H9 (cell line): ENCODE results near the gene PARP16. TPM values are rescaled to one million over a fixed set of nuclear protein-coding genes. Genes with fewer than 3 reads are reported as not detected.

Experiments used
- DNase-seq: peaks from one replicate; pipeline ENCODE4 v3.0.0-alpha.2; 2017
- H2AFZ ChIP-seq: one replicate; pipeline ENCODE4 v1.6.1; 2013; ENCODE audit warnings: mild to moderate bottlenecking, low read length, control low read depth, moderate library complexity
- H2AK5ac ChIP-seq: 2 replicates; pipeline ENCODE4 v1.6.1; 2013; ENCODE audit warnings: low read length, control low read depth, mixed read lengths; ENCODE audit not compliant: insufficient read length
- H2BK120ac ChIP-seq: one replicate; pipeline ENCODE4 v1.6.1; 2013; ENCODE audit warnings: low read depth, mild to moderate bottlenecking, low read length, control low read depth, inconsistent platforms; ENCODE audit not compliant: poor library complexity, severe bottlenecking
- H2BK12ac ChIP-seq: 2 replicates; pipeline ENCODE4 v1.6.1; 2013; ENCODE audit warnings: low read length, control low read depth, mixed read lengths, low read depth; ENCODE audit not compliant: insufficient read length
- H2BK15ac ChIP-seq: 2 replicates; pipeline ENCODE4 v1.6.1; 2013; ENCODE audit warnings: low read depth, low read length, control low read depth
- H2BK20ac ChIP-seq: one replicate; pipeline ENCODE4 v1.6.1; 2013; ENCODE audit warnings: low read depth, mild to moderate bottlenecking, low read length, control low read depth, inconsistent platforms; ENCODE audit not compliant: poor library complexity, severe bottlenecking
- H2BK5ac ChIP-seq: 2 replicates; pipeline ENCODE4 v1.6.1; 2013; ENCODE audit warnings: low read length, control low read depth, mixed read lengths; ENCODE audit not compliant: insufficient read length
- H3K14ac ChIP-seq: 2 replicates; pipeline ENCODE4 v1.6.1; 2013; ENCODE audit warnings: low read length, control low read depth; ENCODE audit not compliant: insufficient read depth
- H3K18ac ChIP-seq: 2 replicates; pipeline ENCODE4 v1.6.1; 2013; ENCODE audit warnings: low read depth, mild to moderate bottlenecking, mixed read lengths, low read length, control low read depth; ENCODE audit not compliant: insufficient read length
- H3K23ac ChIP-seq: 2 replicates; pipeline ENCODE4 v1.6.1; 2013; ENCODE audit warnings: low read length, control low read depth, mixed read lengths, low read depth; ENCODE audit not compliant: insufficient read length
- H3K23me2 ChIP-seq: 2 replicates; pipeline ENCODE4 v1.6.1; 2013; ENCODE audit warnings: low read depth, mild to moderate bottlenecking, mixed read lengths, low read length, control low read depth; ENCODE audit not compliant: insufficient read length, poor library complexity, severe bottlenecking
- H3K27ac ChIP-seq: 2 replicates; pipeline ENCODE4 v1.5.1; 2013; ENCODE audit warnings: low read length, control low read depth, mixed read lengths, low read depth; ENCODE audit not compliant: insufficient read length
- H3K27me3 ChIP-seq: 2 replicates; pipeline ENCODE4 v1.6.1; 2013; ENCODE audit warnings: low read length, control low read depth, inconsistent platforms; ENCODE audit not compliant: insufficient read depth
- H3K4ac ChIP-seq: 2 replicates; pipeline ENCODE4 v1.6.1; 2013; ENCODE audit warnings: low read depth, mild to moderate bottlenecking, control low read depth, inconsistent platforms, low read length, moderate library complexity
- H3K4me1 ChIP-seq: 2 replicates; pipeline ENCODE4 v1.6.1; 2013; ENCODE audit warnings: low read length, control low read depth, inconsistent platforms; ENCODE audit not compliant: insufficient read depth
- H3K4me2 ChIP-seq: 2 replicates; pipeline ENCODE4 v1.6.1; 2013; ENCODE audit warnings: low read length, control low read depth, mixed read lengths; ENCODE audit not compliant: insufficient read length, insufficient read depth
- H3K56ac ChIP-seq: 2 replicates; pipeline ENCODE4 v1.6.1; 2013; ENCODE audit warnings: low read depth, mild to moderate bottlenecking, mixed read lengths, low read length, control low read depth; ENCODE audit not compliant: insufficient read length
- H3K79me1 ChIP-seq: 2 replicates; pipeline ENCODE4 v1.6.1; 2013; ENCODE audit warnings: low read depth, mild to moderate bottlenecking, moderate library complexity, low read length, control low read depth, inconsistent platforms; ENCODE audit not compliant: insufficient read depth, poor library complexity, severe bottlenecking
- H3K79me2 ChIP-seq: 2 replicates; pipeline ENCODE4 v1.6.1; 2013; ENCODE audit warnings: low read length, control low read depth, inconsistent platforms; ENCODE audit not compliant: insufficient read depth
- H3K9ac ChIP-seq: 2 replicates; pipeline ENCODE4 v1.6.1; 2013; ENCODE audit warnings: low read length, control low read depth, mixed read lengths; ENCODE audit not compliant: insufficient read length; ENCODE audit errors: extremely low read depth
- H3K9me3 ChIP-seq: one replicate; pipeline ENCODE4 v1.6.1; 2013; ENCODE audit warnings: low read depth, low read length, inconsistent platforms; ENCODE audit not compliant: control insufficient read depth
- H3T11ph ChIP-seq: one replicate; pipeline ENCODE4 v1.6.1; 2013; ENCODE audit warnings: mild to moderate bottlenecking, low read length, control low read depth, inconsistent platforms
- H4K20me1 ChIP-seq: one replicate; pipeline ENCODE4 v1.6.1; 2013; ENCODE audit not compliant: control insufficient read depth, insufficient read length, insufficient read depth
- H4K5ac ChIP-seq: 2 replicates; pipeline ENCODE4 v1.6.1; 2013; ENCODE audit warnings: low read depth, mild to moderate bottlenecking, mixed read lengths, low read length, control low read depth; ENCODE audit not compliant: insufficient read length
- H4K8ac ChIP-seq: replicated peaks from 2 replicates; pipeline ENCODE4 v1.6.1; 2013; ENCODE audit warnings: low read length, control low read depth, mixed read lengths, low read depth; ENCODE audit not compliant: insufficient read length
- H4K91ac ChIP-seq: 2 replicates; pipeline ENCODE4 v1.6.1; 2013; ENCODE audit warnings: low read depth, mild to moderate bottlenecking, moderate library complexity, mixed read lengths, low read length, control low read depth; ENCODE audit not compliant: insufficient read length
- H3K27ac Mint-ChIP-seq, 3 experiments: 2 replicates in 2 of 3; 3 replicates in 1 of 3; pipeline ENCODE4 v1.8.0; 2020 to 2021; ENCODE audit warnings: mixed read lengths in 3 of 3, mild to moderate bottlenecking in 1 of 3, moderate library complexity in 1 of 3
- H3K27me3 Mint-ChIP-seq: 2 replicates; pipeline ENCODE4 v1.8.0; 2021; ENCODE audit warnings: low read depth, mild to moderate bottlenecking, moderate library complexity, mixed read lengths
- H3K36me3 Mint-ChIP-seq, 3 experiments: 2 replicates in 2 of 3; 3 replicates in 1 of 3; pipeline ENCODE4 v1.8.0; 2020 to 2021; ENCODE audit warnings: low read depth in 3 of 3, mixed read lengths in 3 of 3; ENCODE audit not compliant: insufficient read depth in 1 of 3
- H3K4me1 Mint-ChIP-seq, 2 experiments: 2 replicates each; pipeline ENCODE4 v1.8.0; 2020; ENCODE audit warnings: mixed read lengths in 2 of 2
- H3K4me3 Mint-ChIP-seq, 2 experiments: 2 replicates in 1 of 2; 3 replicates in 1 of 2; pipeline ENCODE4 v1.8.0; 2020 to 2021; ENCODE audit warnings: mild to moderate bottlenecking in 2 of 2, mixed read lengths in 2 of 2, moderate library complexity in 1 of 2
- H3K9me3 Mint-ChIP-seq, 2 experiments: 2 replicates in 1 of 2; 3 replicates in 1 of 2; pipeline ENCODE4 v1.8.0; 2020; ENCODE audit warnings: mild to moderate bottlenecking in 2 of 2, mixed read lengths in 2 of 2, moderate library complexity in 1 of 2
- WGBS: extraction: QIAGEN DNeasy Blood & Tissue Kit; methylation state at CpG from one replicate; pipeline ENCODE4 v1.1.7; 2013; ENCODE audit warnings: missing lambda C conversion rate, low lambda C conversion rate, mixed read lengths; ENCODE audit not compliant: insufficient read length; ENCODE audit errors: extremely low coverage; 5-methylcytosine and 5-hydroxymethylcytosine counted together
- total RNA-seq: library from RNA; stranded (reverse); gene quantifications from 2 replicates; pipeline ENCODE4 v1.2.1, GENCODE V29; 2021
- TF ChIP-seq, protein P1 (sequence below): fragments of 200-600 bp; sonication (generic); conservative IDR thresholded peaks from 3 replicates; pipeline ENCODE4 v1.8.0; 2021; ENCODE audit warnings: antibody characterized with exemption, mild to moderate bottlenecking

PARP16 gene
- total RNA-seq, 1 experiment from 2014 or later, result 3.9 TPM

GRCh38 chr15:65214010-65214409 lies 72.7 kb downstream of the PARP16 start:
- Histone ChIP-seq H3K14ac (no peak overlapping the region), H3K4me1 (no peaks in the 10 kb centered on the region), H3T11ph (no peak overlapping the region), H4K5ac (no peak overlapping the region), H4K8ac (no peak overlapping the region), H2AFZ (no peak overlapping the region), H3K9me3 (no peaks in the 10 kb centered on the region), H3K79me1 (no peaks in the 10 kb centered on the region), H2BK12ac (no peak overlapping the region), H3K56ac (no peak overlapping the region), H3K9ac (no peak overlapping the region), H2BK15ac (no peak overlapping the region), H3K4me2 (no peak overlapping the region), H2BK5ac (no peak overlapping the region), H3K27ac (no peak overlapping the region), H3K23ac (no peak overlapping the region), H3K18ac (no peak overlapping the region), H3K23me2 (no peaks in the 10 kb centered on the region), H3K4ac (no peak overlapping the region), H2BK20ac (no peak overlapping the region), H2BK120ac (no peak overlapping the region), H4K20me1 (no peaks in the 10 kb centered on the region), H2AK5ac (no peak overlapping the region), H3K79me2 (no peaks in the 10 kb centered on the region), H4K91ac (no peak overlapping the region), H3K27me3 (no peaks in the 10 kb centered on the region)
- no CpG with 5 or more reads among the region's 4 CpGs for WGBS
- Mint-ChIP-seq H3K9me3 (no peaks in the 10 kb centered on the region), H3K36me3 (no peaks in the 10 kb centered on the region; a peak in 1 of 7 replicates), H3K27me3 (peaks cover 1% of the 10 kb centered on the region), H3K4me3 (no peak overlapping the region), H3K4me1 (peaks cover 10 to 23% of the 10 kb centered on the region in 2 experiments), H3K27ac (no peak overlapping the region)
- TF ChIP-seq, protein P1, sequence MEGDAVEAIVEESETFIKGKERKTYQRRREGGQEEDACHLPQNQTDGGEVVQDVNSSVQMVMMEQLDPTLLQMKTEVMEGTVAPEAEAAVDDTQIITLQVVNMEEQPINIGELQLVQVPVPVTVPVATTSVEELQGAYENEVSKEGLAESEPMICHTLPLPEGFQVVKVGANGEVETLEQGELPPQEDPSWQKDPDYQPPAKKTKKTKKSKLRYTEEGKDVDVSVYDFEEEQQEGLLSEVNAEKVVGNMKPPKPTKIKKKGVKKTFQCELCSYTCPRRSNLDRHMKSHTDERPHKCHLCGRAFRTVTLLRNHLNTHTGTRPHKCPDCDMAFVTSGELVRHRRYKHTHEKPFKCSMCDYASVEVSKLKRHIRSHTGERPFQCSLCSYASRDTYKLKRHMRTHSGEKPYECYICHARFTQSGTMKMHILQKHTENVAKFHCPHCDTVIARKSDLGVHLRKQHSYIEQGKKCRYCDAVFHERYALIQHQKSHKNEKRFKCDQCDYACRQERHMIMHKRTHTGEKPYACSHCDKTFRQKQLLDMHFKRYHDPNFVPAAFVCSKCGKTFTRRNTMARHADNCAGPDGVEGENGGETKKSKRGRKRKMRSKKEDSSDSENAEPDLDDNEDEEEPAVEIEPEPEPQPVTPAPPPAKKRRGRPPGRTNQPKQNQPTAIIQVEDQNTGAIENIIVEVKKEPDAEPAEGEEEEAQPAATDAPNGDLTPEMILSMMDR, result no peak
- DNase-seq, result no peak
